HT1080 (cell line): ENCODE results near the gene SPRED2. TPM values are rescaled to one million over a fixed set of nuclear protein-coding genes. Genes with fewer than 3 reads are reported as not detected.

Experiments
- DNase-seq: peaks from one replicate; pipeline ENCODE4 v3.0.0-alpha.2; 2015; ENCODE audit warnings: low read depth
- total RNA-seq: library from RNA; depleted of rRNA; stranded (reverse); fragments of >200 nt; shearing (Covaris generic); gene quantifications from 2 replicates; pipeline ENCODE4 v1.2.3, GENCODE V29; 2014

Gene SPRED2
- total RNA-seq, 1 experiment from 2014 or later = 25.8 TPM

- DNase-seq = no peak
These were observed 15.5 kb downstream of the SPRED2 start for GRCh38 chr2:65416945-65417344.

- DNase-seq = no peak
These were observed 16.1 kb downstream of the SPRED2 start for GRCh38 chr2:65416321-65416720.

GRCh38 chr2:65415091-65415490 lies 17.3 kb downstream of the SPRED2 start:
- DNase-seq = no peak

- no peak for DNase-seq
These were observed 18.8 kb downstream of the SPRED2 start for GRCh38 chr2:65413610-65414009.

- DNase-seq = no peak
These were observed 19.3 kb downstream of the SPRED2 start for GRCh38 chr2:65413106-65413505.

- no peak for DNase-seq
These were observed 21.2 kb downstream of the SPRED2 start for GRCh38 chr2:65411056-65411795.

GRCh38 chr2:65409045-65409444 lies 23.4 kb downstream of the SPRED2 start:
- DNase-seq = no peak

- DNase-seq = peak; percentile 22
These were observed 25.2 kb downstream of the SPRED2 start for GRCh38 chr2:65407240-65407639.

- no peak for DNase-seq
These were observed 27.3 kb downstream of the SPRED2 start for GRCh38 chr2:65404988-65405697.

- DNase-seq = no peak
These were observed 28.9 kb downstream of the SPRED2 start for GRCh38 chr2:65403529-65403915.

GRCh38 chr2:65402780-65403528 lies 29.4 kb downstream of the SPRED2 start:
- no peak for DNase-seq

GRCh38 chr2:65402323-65402722 lies 30.1 kb downstream of the SPRED2 start:
- DNase-seq = no peak

- peak; percentile 41 for DNase-seq
These were observed 35.3 kb downstream of the SPRED2 start for GRCh38 chr2:65397122-65397521.

GRCh38 chr2:65396348-65397026 lies 35.9 kb downstream of the SPRED2 start:
- no peak for DNase-seq

- no peak for DNase-seq
These were observed 36.6 kb downstream of the SPRED2 start for GRCh38 chr2:65395621-65396347.

- no peak for DNase-seq
These were observed 38.5 kb downstream of the SPRED2 start for GRCh38 chr2:65393743-65394422.

- no peak for DNase-seq
These were observed 39.4 kb downstream of the SPRED2 start for GRCh38 chr2:65393046-65393445.

- DNase-seq = no peak
These were observed 39.8 kb downstream of the SPRED2 start for GRCh38 chr2:65392609-65393008.

- no peak for DNase-seq
These were observed 42.3 kb downstream of the SPRED2 start for GRCh38 chr2:65390134-65390533.

- no peak for DNase-seq
These were observed 42.9 kb downstream of the SPRED2 start for GRCh38 chr2:65389476-65389875.
